DMS114 treated with DMSO at 0.1 percent for 48 hours (cell line): ENCODE results near the gene MYO15B.
A peak's percentile ranks its signal among the peaks of the same experiment; 100 is the strongest.

ENCODE experiments used
- DNase-seq: peaks from one replicate; lab custom pipeline; 2025; ENCODE audit not compliant: unreplicated experiment; lab: John Stamatoyannopoulos, UW

The MYO15B gene

DNA sequence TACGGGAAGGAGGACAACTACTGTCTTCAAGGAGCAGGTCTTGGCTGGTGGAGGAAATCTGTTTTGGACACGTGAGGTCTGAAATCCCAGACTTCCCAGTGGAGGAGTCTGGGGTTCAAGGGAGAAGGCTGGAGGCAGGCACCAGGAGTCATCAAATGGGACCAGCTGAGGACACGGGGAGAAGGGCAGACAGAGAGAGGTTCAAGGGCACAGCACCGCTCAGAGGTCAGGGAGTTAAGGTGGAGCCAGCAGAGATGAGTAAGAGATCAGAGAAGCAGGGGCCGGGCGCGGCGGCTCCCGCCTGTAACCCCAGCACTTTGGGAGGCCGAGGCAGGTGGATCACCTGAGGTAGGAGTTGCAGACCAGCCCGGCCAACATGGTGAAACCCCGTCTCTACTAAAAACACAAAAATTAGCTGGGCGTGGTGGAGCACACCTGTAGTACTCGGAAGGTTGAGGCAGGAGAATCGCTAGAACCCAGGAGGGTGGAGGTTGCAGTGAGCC is 35.2 kb downstream of the MYO15B start:
- no peak for DNase-seq

DNA sequence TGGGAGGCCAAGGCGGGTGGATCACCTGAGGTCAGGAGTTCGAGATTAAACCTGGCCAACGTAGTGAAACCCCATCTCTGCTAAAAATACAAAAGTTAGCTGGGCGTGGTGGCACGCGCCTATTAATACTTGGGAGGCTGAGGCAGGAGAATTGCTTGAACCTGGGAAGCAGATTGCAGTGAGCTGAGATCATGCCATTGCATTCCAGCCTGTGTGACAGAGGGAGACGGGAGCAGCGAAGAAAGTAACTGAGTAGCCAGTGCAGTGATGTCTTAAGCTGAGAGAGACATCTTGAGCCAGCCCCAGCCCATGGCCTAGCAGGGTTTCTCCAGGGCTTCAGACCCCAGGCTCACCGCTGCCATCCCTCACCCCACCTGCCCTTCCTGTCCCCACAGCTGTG is 35.8 kb downstream of the MYO15B start:
- no peak for DNase-seq

DNA sequence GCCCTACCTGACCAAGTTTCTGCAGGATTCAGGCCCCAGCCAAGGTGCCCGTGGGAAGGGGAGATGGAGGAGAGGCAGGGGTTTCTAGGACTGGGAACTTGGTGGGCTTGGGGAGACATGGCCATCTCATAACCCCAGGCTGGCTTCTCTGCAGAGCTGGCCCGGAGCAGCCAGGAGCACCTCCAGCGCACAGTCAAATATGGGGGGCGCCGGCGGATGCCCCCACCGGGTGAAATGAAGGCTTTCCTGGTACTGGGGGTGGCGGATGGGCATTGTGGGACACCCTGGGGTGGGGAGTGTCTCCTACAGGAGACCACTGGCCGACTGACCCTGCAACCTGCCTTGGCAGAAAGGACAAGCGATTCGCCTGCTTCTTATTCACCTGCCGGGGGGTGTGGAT is 36.4 kb downstream of the MYO15B start:
- no peak for DNase-seq

DNA sequence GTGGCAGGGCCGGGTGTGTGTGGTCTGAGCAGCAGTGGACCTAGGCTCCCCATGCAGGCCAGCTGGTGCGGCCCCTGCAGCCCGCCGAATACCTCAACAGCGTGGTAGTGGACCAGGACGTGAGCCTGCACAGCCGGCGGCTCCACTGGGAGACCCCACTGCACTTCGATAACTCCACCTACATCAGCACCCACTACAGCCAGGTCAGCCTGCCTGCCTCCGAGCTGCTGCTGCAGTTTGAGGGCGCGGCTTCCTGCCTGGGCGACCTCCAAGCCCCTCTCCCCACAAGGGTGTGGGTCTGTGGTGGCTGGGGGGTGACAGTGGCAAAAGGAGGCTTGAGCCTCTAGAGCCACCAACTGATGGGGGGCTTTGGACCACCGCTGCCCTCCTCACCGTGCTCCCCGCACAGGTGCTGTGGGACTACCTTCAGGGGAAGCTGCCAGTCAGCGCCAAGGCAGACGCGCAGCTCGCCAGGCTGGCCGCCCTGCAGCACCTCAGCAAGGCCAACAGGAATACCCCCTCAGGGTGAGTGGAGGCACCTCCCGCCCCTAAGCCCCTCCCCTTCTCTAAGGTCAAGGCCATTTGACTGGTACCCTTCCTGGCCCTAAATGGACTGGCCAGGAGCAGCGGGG is 37.2 kb downstream of the MYO15B start:
- DNase-seq = no peak

DNA sequence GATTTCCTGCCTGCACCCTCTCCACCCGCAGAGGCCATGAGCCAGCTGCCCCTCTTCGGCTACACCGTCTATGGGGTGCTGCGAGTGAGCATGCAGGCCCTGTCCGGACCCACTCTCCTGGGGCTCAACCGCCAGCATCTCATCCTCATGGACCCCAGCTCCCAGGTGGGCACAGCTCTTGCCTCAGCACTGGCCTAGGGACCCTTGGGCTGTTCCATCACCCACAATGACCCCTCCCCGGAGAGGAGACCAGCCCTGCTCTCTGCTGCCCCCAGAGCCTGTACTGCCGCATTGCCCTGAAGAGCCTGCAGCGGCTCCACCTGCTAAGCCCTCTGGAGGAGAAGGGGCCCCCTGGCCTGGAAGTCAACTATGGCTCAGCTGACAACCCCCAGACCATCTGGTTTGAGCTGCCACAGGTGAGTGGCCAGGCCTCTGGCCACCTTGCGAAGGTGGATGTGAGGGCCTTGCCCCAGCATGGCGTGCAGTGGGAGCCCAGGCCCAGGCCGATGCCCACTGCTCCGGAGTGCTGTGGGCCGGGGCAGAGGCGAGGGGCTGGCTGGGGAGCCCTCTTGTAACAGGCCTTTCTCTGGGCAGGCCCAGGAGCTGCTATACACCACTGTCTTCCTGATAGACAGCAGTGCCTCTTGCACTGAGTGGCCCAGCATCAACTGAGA is 38.4 kb downstream of the MYO15B start:
- DNase-seq = no peak

DNA sequence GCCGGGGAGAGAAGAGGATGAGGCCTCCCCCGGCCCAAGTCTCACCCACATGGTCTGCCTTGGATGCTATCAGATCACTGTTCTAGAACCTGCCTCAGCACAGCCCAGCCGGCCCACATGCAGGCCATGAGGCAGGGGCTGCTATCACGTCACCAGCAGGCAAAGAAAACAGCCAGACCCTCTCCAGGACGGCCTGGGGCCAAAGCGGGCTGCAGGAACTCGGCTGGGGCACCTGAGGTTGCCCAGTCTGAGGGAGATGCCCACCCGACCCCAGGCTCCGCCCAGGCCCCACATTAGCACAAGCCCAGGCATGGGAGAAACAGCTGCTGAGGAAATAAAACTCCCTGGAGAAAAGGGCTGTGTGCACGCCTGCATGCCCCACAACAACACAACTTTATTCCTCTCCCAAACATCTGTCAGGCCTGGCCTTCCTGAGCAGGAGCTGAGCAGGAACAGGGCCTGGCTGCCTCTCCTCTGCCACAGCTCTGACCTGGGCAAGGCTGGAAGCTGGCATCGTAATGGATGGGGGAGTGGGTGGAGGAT is 39.0 kb downstream of the MYO15B start:
- DNase-seq = no peak

DNA sequence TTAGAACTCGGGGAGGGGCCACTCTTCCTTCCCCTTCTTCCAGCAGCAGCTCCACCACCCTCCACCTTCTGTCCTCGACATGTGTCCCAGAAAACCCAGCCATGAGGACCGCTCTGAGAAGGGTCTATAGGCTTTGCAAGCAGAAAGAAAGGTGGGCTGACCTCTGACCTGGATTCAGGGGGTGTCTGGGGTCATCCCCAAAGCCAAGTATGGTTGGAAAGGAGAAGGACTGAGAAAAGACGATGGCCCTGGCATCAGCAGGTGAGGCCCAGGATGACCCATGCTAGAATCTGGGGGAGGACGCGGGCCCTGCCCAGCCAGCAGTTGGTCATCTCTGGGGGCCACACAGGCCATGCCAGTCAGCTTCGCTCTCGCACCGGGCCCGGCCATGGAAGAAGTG is 39.5 kb downstream of the MYO15B start:
- DNase-seq = no peak

DNA sequence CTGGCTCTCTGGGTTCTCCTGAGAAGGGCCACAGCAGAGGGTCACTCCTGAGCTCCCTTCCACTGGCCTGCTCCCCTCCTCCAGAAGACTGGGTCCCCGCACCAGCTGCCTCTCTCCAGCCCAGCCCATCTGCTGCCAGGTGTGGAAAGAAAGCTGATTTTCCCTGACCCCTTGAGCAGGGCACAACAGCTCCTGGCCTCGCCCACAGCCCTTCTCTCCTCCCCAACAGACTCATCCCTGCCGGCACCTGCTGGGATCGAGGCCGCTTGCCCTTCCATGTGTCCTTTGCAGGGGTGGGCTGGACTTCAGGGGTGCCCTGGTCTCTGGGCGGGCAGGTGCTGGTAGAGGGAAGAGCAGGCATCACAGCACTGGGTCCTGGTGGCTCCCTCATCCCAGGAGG is 40.8 kb downstream of the MYO15B start:
- DNase-seq = no peak

DNA sequence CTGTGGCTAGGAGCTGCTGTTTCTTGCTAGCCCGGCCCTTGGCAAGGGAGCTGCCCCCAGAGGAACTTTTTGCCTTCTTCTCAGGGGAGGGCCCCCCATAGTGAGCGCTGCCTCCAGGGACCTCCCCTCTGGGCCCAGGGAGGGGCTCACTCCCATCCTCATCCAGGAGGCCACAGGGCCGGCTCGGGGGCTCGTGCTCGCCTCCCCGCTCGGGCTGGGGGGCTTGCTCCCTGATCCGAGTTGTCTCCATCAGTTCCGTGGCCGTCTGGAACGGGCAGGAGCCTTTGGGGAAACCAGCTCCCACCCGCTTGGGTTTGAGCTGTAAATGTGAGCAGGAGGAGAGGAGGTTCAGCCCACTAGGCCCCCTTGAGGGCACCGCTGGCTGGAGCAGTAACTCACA is 41.6 kb downstream of the MYO15B start:
- no peak for DNase-seq

DNA sequence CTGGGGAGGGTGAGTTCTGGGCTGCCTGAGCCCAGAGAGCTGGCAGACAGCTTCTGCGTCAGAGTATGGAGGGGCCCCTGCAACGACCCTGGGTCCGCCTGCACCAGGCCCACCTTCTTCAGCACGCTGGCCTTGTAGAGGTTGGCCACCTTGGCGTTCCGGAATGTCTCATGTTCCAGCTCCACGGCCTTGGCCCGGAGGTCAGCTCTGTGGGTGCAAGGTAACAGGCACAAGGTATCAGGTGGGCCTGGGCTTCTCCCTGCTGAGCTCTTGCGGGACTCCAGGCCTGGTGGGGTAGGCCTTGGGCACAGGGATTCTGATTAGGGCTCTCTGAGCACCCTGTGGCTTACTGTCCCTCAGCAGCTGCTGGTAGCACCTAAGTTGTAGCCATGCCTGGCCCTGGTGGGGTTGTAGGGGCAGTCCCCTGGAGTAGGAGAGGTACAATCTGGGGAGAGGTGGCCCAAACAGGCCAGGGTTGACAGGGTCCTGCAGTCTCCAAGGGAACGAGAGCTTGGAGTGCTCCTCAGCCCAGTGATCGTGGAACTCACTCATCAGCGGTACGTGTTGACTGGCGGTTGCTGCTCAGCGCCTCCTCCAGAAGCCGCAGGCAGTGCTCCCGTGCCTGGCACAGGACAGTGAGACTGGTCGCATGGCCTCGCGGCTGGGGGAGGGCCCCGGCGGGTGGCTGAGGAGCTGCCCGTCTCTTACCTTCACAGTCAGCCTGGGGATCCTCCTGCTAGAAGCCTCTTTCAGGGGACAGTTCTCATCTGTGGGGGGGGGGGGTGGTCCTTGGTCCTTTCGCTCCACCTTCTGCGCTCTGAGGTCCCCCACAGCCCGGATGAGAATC is 42.7 kb downstream of the MYO15B start:
- no peak for DNase-seq

DNA sequence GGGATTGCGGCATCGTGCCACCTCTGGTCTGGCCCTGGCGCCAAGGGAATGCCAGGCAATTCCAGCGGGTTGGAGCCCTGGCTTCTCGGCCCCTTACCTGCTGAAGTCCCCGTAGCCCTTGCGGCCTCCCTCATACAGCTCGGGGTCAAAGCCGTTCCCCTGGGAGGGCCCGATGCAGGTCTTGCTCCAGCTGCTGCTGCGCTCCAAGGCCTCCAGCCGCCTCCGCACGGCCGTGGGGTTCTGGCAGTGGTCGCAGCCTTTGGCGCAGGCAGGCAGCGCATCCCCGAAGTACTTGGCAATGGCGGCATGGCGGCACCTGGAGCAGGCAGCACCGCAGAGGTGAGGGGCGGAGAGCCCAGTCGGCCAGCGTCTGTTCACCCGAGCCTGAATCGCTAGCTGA is 43.8 kb downstream of the MYO15B start:
- DNase-seq = no peak

DNA sequence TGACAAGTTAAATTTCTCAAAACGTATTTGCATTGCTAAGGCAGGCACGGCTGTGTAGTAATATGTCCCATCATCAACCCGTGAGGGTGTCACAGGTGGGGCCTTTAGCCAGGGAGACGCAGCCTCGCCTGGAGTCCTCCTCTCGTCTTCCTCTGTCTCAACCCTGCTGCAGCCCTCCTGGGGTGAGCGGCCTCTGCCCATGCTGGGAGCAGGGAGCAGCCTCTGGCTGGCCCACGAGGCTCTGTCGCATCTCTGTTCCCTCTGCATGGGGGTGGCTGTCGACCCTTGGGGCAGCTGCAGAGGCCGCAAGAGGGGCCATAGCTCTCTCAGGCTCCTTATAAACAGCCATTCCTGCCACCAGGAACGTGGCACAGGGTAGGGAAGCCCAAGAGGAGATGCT is 44.8 kb downstream of the MYO15B start:
- no peak for DNase-seq

DNA sequence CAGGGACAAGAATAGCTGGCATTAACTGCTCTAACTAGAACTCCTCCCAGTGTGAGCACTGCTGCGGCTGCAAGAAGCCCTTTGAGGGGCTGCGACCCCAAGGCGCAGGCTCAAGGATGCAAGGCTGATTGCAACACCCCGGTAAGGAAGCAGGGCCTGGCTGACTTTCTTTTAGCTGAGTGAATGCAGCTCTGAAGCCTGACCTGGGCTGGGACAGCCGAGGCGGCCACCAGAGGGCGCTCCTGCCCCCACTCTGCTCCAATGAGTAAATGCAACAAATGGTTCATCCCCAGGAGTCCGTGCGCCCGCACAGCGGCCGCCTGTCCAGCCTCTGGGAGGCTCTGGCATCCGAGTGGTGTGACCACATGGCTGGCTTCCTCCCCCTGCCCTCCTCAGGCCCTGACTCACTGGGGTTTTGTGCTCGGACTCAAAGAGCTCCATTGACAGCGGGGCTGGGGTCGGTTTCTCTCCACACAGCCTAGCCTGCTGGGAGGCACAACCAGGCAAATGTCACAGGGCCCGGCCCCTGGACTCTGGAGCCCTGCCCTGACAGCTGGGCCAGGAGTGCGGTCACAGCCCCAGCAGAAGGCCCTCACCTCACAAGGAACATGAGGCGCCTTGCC is 45.4 kb downstream of the MYO15B start, which contains the start of gene SMIM5:
Gene SMIM5 (plus strand): TSS at position 572 of the 623 bp plus-strand sequence. CDS start 6,768 bp downstream, outside the sequence.
- peak; percentile 23 for DNase-seq

DNA sequence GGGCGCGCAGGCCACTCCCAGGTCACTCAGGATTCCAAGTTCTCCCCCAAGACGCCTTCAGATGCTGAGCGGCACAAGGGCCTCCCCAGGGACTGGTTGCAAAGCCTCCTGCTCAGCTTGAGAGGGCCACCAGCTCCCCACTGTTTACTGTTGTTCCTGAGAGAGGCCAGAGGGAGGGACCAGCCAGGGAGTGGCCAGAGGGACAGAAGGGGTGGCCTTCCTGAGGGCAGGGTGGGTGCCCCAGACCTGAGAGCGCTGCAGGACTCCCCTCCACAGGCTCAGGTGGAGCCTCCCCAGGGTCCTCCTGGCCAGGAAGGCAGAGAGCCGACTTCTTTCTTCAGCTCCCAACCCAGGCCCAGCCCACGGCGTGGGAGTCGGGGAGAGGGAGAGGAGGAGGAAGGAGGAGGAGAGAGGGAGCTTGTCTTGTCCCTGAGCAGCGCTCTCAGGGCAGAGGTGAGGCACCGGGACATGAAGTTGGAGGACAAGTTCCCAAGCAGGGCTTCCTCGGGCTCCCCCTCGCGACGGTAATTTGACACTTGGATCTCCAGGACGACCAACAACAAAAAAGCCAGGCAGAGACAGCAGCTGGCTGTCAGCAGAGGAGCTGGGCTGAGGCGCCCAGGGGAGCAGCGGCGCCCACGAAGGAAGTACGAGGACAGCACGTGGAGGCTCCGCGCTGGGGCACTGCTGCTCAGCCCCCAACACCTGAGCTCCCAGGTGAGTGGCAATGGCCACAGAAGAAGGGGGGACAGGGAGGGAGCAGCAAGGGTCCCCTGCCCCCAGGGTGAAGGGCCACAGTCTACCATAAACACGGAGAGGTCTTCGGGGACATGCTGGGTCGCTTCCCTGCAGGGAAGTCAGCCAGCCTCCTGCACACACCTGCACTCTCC is 46.1 kb downstream of the MYO15B start:
- DNase-seq = peak; percentile 57

DNA sequence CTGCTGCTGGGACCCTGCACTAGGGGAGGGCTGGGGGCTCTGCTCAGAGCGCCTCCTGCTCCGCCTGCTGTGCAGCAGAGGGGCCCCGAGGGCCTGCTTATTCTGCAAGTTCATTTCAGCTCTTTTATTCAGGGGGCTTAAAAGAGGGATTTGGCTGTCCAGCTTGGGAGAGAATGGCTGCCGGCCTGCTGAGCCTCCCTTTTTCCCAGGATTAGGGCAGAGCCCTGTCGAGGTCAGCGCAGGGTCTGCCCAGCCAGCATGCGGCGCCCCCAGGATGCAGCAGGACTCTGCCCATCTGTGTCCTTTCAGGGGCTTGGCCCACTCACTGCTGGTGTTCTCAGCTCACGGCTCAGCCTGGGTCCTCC is 46.8 kb downstream of the MYO15B start:
- no peak for DNase-seq

DNA sequence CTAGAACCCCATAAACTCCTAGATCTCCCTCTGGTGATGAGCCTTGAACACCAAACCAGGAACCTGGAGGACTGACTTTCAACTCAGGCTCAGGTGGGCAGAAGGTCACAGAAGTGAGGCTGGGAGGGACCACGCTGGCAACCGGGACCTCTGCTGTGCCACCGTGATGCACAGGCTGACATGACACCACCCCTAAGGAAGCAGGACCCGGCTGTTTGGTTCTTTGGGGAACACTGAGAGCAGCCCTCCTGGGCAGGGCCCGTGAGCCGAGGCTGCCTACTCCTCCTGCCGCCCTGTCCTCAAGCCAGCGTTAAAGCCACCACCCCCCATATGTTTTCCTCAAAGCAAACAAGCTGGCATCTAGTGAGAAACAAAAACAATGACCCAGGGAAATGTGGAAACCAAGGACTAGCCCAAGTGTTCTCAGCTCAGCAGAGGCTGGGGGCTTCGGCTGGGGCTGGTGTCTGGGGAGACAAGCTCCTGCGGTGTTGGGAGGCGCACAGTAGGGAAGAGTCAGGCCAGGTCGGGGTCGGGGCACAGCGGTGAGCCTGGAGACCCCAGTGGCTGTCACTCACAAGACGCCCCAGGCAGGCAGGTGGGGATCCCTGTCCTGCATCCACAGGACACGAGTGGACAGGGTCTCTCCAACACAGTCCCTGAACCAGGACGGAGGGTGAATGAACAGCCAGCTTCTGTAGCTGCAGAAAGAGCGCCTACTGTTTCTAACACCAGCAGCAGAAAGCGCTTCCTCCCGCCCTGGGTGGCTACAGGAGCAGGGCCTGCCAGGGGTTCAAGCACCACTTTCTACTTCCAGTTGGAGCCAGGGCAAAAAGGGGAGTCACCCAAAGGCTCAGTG is 47.4 kb downstream of the MYO15B start:
- DNase-seq = no peak

DNA sequence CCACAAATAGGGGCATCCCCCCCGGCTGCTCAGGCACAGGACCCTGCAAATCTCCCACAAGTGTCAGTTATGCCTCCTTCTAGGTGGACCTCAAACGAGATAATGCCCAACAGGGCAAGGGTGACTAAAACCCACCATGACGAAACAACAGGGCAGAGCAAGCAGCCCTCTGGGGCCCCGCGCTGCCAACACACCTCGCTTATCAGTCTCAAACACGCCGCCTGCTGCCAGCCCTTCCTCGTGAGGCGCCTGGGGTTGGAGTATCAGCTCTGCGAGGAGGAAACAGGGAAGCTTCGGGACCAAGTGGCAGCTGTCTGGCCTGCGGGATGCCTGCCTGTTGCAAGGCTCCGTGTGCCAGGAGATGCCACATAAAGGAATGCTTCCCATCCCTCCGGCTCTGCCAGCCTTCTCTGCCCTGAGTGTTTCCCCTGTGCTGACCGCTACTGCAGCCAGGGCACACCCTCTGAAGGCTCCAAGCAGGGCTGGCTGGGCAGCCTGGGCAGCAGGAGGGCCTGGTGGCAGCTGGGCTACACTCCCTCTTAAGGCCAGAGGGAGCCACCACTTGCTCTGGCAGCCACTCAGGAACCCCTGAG is 48.1 kb downstream of the MYO15B start:
- no peak for DNase-seq

DNA sequence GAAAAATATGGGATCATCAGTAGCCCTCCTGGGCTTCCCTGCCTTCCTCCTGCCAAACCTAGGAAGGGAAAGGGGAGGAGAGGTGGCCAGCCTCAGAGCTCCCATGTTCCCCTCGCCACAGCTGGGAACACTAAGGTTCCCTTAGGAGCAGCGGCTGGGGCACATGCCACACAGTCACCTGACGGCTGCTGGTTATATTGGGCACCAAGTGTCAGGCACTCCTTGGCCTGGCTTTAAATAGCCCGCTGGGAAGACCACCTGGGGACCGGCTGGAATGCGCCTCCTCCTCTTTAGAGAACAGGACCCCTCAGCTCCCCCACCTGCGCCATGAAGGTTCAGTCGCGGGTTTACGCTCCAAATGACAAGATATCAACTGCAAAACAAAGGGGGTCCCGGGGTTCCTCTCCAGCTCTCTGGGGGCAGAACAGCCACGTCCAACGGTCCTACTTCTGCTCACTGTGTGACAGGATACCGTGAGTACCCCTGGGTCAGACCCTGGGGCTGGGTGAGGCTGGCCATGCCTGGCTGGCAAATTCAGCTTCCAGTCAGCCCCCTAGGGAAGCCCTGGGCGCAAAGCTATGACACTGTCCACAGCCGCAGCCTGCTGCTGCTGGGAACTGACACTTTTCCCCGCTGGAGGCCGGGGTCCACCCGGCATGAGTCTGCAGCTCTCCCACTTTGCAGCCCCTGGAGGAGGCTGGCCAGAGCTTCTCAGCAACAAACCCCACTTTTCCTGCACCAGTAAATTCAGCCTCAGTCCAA is 49.0 kb downstream of the MYO15B start:
- DNase-seq = no peak
